Activated gamma-delta T cell (primary cell): ENCODE data around the gene NELL1.

Experiments
- DNase-seq: peaks from one replicate; lab custom pipeline; 2025; lab: John Stamatoyannopoulos, UW

The NELL1 gene

GRCh38 chr11:21343204-21343603 is 673.8 kb downstream of the NELL1 start:
- no peak for DNase-seq

- no peak for DNase-seq
These were observed 677.0 kb downstream of the NELL1 start for GRCh38 chr11:21346361-21346760.

- no peak for DNase-seq
These were observed 681.2 kb downstream of the NELL1 start for GRCh38 chr11:21350613-21351012.

GRCh38 chr11:21353425-21353824 is 684.0 kb downstream of the NELL1 start:
- no peak for DNase-seq

GRCh38 chr11:21364866-21365624 is 695.7 kb downstream of the NELL1 start:
- DNase-seq = no peak

GRCh38 chr11:21369947-21370346 is 700.6 kb downstream of the NELL1 start:
- DNase-seq = no peak

GRCh38 chr11:21371044-21371443 is 701.7 kb downstream of the NELL1 start:
- no peak for DNase-seq

- no peak for DNase-seq
These were observed 703.3 kb downstream of the NELL1 start for GRCh38 chr11:21372672-21373071.

GRCh38 chr11:21374376-21374775 is 705.0 kb downstream of the NELL1 start:
- DNase-seq = no peak

- no peak for DNase-seq
These were observed 716.5 kb downstream of the NELL1 start for GRCh38 chr11:21385669-21386440.

GRCh38 chr11:21390430-21390829 is 721.0 kb downstream of the NELL1 start:
- no peak for DNase-seq

GRCh38 chr11:21396342-21397008 is 727.1 kb downstream of the NELL1 start:
- no peak for DNase-seq

GRCh38 chr11:21398195-21398594 is 728.8 kb downstream of the NELL1 start:
- no peak for DNase-seq

GRCh38 chr11:21401496-21401895 is 732.1 kb downstream of the NELL1 start:
- no peak for DNase-seq

- no peak for DNase-seq
These were observed 732.9 kb downstream of the NELL1 start for GRCh38 chr11:21402274-21402673.

- DNase-seq = no peak
These were observed 733.7 kb downstream of the NELL1 start for GRCh38 chr11:21403069-21403468.

- DNase-seq = no peak
These were observed 736.0 kb downstream of the NELL1 start for GRCh38 chr11:21405422-21405821.

GRCh38 chr11:21410513-21410912 is 741.1 kb downstream of the NELL1 start:
- DNase-seq = no peak

GRCh38 chr11:21411104-21411503 is 741.7 kb downstream of the NELL1 start:
- no peak for DNase-seq

GRCh38 chr11:21411597-21411996 is 742.2 kb downstream of the NELL1 start:
- DNase-seq = no peak

- no peak for DNase-seq
These were observed 743.4 kb downstream of the NELL1 start for GRCh38 chr11:21412652-21413383.

GRCh38 chr11:21414953-21415352 is 745.6 kb downstream of the NELL1 start:
- DNase-seq = no peak
